Large intestine (tissue), 3 donors: ENCODE data around the gene ISCU. TPM values are rescaled to one million over a fixed set of nuclear protein-coding genes. Genes with fewer than 3 reads are reported as not detected.
"Not testable (repeated sequence)": the region's sequence is repeated elsewhere in the genome, so short reads cannot be mapped to it uniquely, and the experiment has no call there.

Experiments used
- DNase-seq, 2 donors: peaks; one replicate each; pipeline versions ENCODE4 v3.0.0 to v3.0.0-alpha.2; 2013
- H3K27ac ChIP-seq: one replicate; pipeline ENCODE4 v1.5.1; 2013; ENCODE audit warnings: low read length
- H3K27me3 ChIP-seq: 2 replicates; pipeline ENCODE4 v1.6.1; 2013; ENCODE audit warnings: low read length; ENCODE audit not compliant: control insufficient read depth, insufficient read depth
- H3K36me3 ChIP-seq: 2 replicates; pipeline ENCODE4 v1.6.1; 2013; ENCODE audit warnings: low read length; ENCODE audit not compliant: control insufficient read depth, insufficient read depth
- H3K4me1 ChIP-seq: one replicate; pipeline ENCODE4 v1.6.1; 2013; ENCODE audit warnings: low read length; ENCODE audit not compliant: control insufficient read depth, insufficient read depth
- H3K4me3 ChIP-seq: one replicate; pipeline ENCODE4 v1.5.1; 2013; ENCODE audit warnings: low read length
- H3K9me3 ChIP-seq: one replicate; pipeline ENCODE4 v1.6.1; 2013; ENCODE audit warnings: mild to moderate bottlenecking, low read depth, low read length, moderate library complexity; ENCODE audit not compliant: control insufficient read depth
- WGBS: methylation state at CpG from one replicate; pipeline ENCODE4 v1.1.5; 2013; ENCODE audit warnings: low lambda C conversion rate; ENCODE audit not compliant: insufficient coverage; 5-methylcytosine and 5-hydroxymethylcytosine counted together
- polyA plus RNA-seq: library from polyadenylated mRNA; unstranded; fragments of 120-200 nt; gene quantifications from one replicate; pipeline ENCODE4 v1.2.1, GENCODE V29; 2013

ISCU gene
- polyA plus RNA-seq, 1 donor, result 103 TPM

GRCh38 chr12:108611884-108612415 lies 49.6 kb downstream of the ISCU start:
- WGBS, result no CpG with 5 or more reads among the region's 5 CpGs

GRCh38 chr12:108612788-108613282 lies 50.4 kb downstream of the ISCU start:
- Histone ChIP-seq H3K9me3 (no peaks in the 10 kb centered on the region), H3K4me3 (no peak overlapping the region), H3K4me1 (no peaks in the 10 kb centered on the region), H3K27ac (no peak overlapping the region), H3K27me3 (peaks cover 5% of the 10 kb centered on the region), H3K36me3 (no peaks in the 10 kb centered on the region)
- WGBS, result 60% methylated on average over 1 of the region's 8 CpGs
- no peak for DNase-seq

More at GRCh38 chr12:108611884-108612415, 49.6 kb downstream of the ISCU start:
- Histone ChIP-seq H3K27ac (no peak overlapping the region), H3K4me3 (no peak overlapping the region), H3K36me3 (no peaks in the 10 kb centered on the region), H3K4me1 (no peaks in the 10 kb centered on the region), H3K27me3 (peaks cover 5% of the 10 kb centered on the region), H3K9me3 (no peaks in the 10 kb centered on the region)
- DNase-seq, result no peak

GRCh38 chr12:108613548-108613947 lies 51.2 kb downstream of the ISCU start:
- DNase-seq, result no peak
- Histone ChIP-seq H3K36me3 (no peaks in the 10 kb centered on the region), H3K4me3 (no peak overlapping the region), H3K4me1 (no peaks in the 10 kb centered on the region), H3K27me3 (peaks cover 5% of the 10 kb centered on the region), H3K27ac (no peak overlapping the region), H3K9me3 (no peaks in the 10 kb centered on the region)
- no CpG with 5 or more reads among the region's 9 CpGs for WGBS

- no CpG with 5 or more reads among the region's 4 CpGs for WGBS
- no peaks in the 10 kb centered on the region for H3K4me1 ChIP-seq
These were observed 51.6 kb downstream of the ISCU start for GRCh38 chr12:108614041-108614440.

GRCh38 chr12:108614639-108615038 lies 52.2 kb downstream of the ISCU start:
- no peak overlapping the region for H3K27ac ChIP-seq
- peaks cover 5% of the 10 kb centered on the region for H3K27me3 ChIP-seq
- no peaks in the 10 kb centered on the region for H3K4me1 ChIP-seq
- H3K9me3 ChIP-seq, result no peaks in the 10 kb centered on the region
- H3K4me3 ChIP-seq, result no peak overlapping the region
- DNase-seq, result no peak
- H3K36me3 ChIP-seq, result no peaks in the 10 kb centered on the region
- no CpG with 5 or more reads among the region's 6 CpGs for WGBS

More at GRCh38 chr12:108614041-108614440, 51.6 kb downstream of the ISCU start:
- DNase-seq, result no peak
- Histone ChIP-seq H3K36me3 (no peaks in the 10 kb centered on the region), H3K27me3 (peaks cover 5% of the 10 kb centered on the region), H3K9me3 (no peaks in the 10 kb centered on the region), H3K4me3 (no peak overlapping the region), H3K27ac (no peak overlapping the region)

GRCh38 chr12:108615918-108616317 lies 53.5 kb downstream of the ISCU start:
- no peaks in the 10 kb centered on the region for H3K9me3 ChIP-seq
- no peak for DNase-seq
- H3K4me3 ChIP-seq, result no peak overlapping the region
- no peaks in the 10 kb centered on the region for H3K4me1 ChIP-seq
- no peak overlapping the region for H3K27ac ChIP-seq
- no peaks in the 10 kb centered on the region for H3K27me3 ChIP-seq
- no CpG with 5 or more reads among the region's 1 CpG for WGBS
- H3K36me3 ChIP-seq, result no peaks in the 10 kb centered on the region

GRCh38 chr12:108616359-108616758 lies 54.0 kb downstream of the ISCU start:
- DNase-seq, result no peak
- Histone ChIP-seq H3K27ac (no peak overlapping the region), H3K4me1 (no peaks in the 10 kb centered on the region), H3K27me3 (no peaks in the 10 kb centered on the region), H3K36me3 (no peaks in the 10 kb centered on the region), H3K4me3 (no peak overlapping the region), H3K9me3 (no peaks in the 10 kb centered on the region)
- WGBS, result 100% methylated on average over 1 of the region's 2 CpGs

GRCh38 chr12:108616941-108617858 lies 54.8 kb downstream of the ISCU start:
- no CpG with 5 or more reads among the region's 14 CpGs for WGBS
- Histone ChIP-seq H3K4me3 (no peak overlapping the region), H3K27ac (no peak overlapping the region), H3K36me3 (no peaks in the 10 kb centered on the region), H3K9me3 (no peaks in the 10 kb centered on the region), H3K27me3 (no peaks in the 10 kb centered on the region), H3K4me1 (no peaks in the 10 kb centered on the region)
- no peak for DNase-seq

GRCh38 chr12:108618079-108618952 lies 55.9 kb downstream of the ISCU start:
- 92% methylated on average over 1 of the region's 16 CpGs for WGBS
- no peaks in the 10 kb centered on the region for H3K27me3 ChIP-seq
- DNase-seq, result peak; percentile 65
- H3K9me3 ChIP-seq, result no peaks in the 10 kb centered on the region
- no peaks in the 10 kb centered on the region for H3K4me1 ChIP-seq
- H3K4me3 ChIP-seq, result no peak overlapping the region
- no peak overlapping the region for H3K27ac ChIP-seq
- no peaks in the 10 kb centered on the region for H3K36me3 ChIP-seq

- not testable (repeated sequence) for H3K27me3 ChIP-seq, H3K4me1 ChIP-seq, DNase-seq, H3K9me3 ChIP-seq, H3K4me3 ChIP-seq, H3K36me3 ChIP-seq, H3K27ac ChIP-seq
- no CpG with 5 or more reads among the region's 4 CpGs for WGBS
These were observed 56.5 kb downstream of the ISCU start for GRCh38 chr12:108618953-108619274.
